ENCODE measurements around the gene MAN2B2. TPM values are rescaled to one million over a fixed set of nuclear protein-coding genes. Genes with fewer than 3 reads are reported as not detected.
A peak's percentile ranks its signal among the peaks of the same experiment; 100 is the strongest.

Gene MAN2B2
- total RNA-seq, 1 experiment from 2014 or later, result 27.8 TPM

GRCh38 chr4:6581566-6582121, 6.7 kb downstream of the MAN2B2 start:
- Histone ChIP-seq H3K9me2 (ENCODE audit: insufficient read depth) (no peaks in the 10 kb centered on the region), H3K27me3 (ENCODE audit: insufficient read depth, low read depth) (no peaks in the 10 kb centered on the region), H3K4me2 (no peak overlapping the region), H3K4me1 (replicated peaks; ENCODE audit: insufficient read depth) (no peaks in the 10 kb centered on the region), H3F3A (ENCODE audit: insufficient read depth, low read depth) (no peaks in the 10 kb centered on the region), H2AFZ (no peak overlapping the region), H3K9me3 (ENCODE audit: insufficient read depth, low read depth) (no peaks in the 10 kb centered on the region), H3K4me3 (no peak overlapping the region), H3K27ac (no peak overlapping the region), H4K20me1 (ENCODE audit: insufficient read depth) (no peaks in the 10 kb centered on the region), H3K79me2 (ENCODE audit: low read depth) (no peaks in the 10 kb centered on the region), H3K36me3 (ENCODE audit: low read depth) (no peaks in the 10 kb centered on the region)
- intact Hi-C loops (cut with micrococcal nuclease; ENCODE audit: unreplicated experiment), result no loop called here
- TF ChIP-seq, protein P1, sequence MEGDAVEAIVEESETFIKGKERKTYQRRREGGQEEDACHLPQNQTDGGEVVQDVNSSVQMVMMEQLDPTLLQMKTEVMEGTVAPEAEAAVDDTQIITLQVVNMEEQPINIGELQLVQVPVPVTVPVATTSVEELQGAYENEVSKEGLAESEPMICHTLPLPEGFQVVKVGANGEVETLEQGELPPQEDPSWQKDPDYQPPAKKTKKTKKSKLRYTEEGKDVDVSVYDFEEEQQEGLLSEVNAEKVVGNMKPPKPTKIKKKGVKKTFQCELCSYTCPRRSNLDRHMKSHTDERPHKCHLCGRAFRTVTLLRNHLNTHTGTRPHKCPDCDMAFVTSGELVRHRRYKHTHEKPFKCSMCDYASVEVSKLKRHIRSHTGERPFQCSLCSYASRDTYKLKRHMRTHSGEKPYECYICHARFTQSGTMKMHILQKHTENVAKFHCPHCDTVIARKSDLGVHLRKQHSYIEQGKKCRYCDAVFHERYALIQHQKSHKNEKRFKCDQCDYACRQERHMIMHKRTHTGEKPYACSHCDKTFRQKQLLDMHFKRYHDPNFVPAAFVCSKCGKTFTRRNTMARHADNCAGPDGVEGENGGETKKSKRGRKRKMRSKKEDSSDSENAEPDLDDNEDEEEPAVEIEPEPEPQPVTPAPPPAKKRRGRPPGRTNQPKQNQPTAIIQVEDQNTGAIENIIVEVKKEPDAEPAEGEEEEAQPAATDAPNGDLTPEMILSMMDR (conservative IDR thresholded peaks at IDR 0.05), result no peak
- TF ChIP-seq EZH2 (IDR thresholded peaks at IDR 0.05; ENCODE audit: low read depth), result no peak
- CTCF ChIA-PET, result no interaction called here
- POLR2A ChIA-PET (ENCODE audit: unreplicated experiment), result interaction anchor here (0.6 kb wide), 1 partner anchor 83 kb away, joined by 3 read pairs; no protein-coding TSS in a partner anchor
- no peak for DNase-seq
- no TSS peak for BruUV-seq (replicated peaks)

DNA sequence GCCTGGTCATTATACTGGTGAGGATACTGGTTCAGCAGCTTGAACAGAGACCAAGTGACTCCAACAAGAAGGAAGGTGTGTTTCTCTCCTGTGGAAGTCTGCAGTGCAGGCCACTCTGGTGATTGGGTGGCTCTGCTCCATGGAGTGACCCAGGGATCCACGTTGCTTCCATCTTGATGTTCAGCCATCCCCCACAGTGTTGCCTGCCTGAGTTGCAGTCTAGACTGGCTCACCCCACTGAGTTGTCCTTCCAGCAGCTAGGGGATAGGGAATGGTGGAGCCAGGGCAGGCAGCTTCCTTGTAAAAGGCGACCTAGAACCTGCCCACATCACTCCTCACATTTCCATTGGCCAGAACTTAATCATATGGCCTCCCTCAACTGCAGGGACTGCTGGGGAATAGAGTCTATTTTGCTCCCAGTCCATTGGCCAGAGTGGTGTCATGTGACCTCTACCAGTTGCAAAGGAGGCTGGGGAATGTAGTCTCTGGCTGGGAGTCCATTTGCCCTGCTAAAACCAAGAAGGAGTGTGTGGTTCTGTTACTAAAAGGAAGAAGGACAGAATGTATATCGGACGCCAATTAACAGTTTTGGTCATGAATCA, 8.0 kb downstream of the MAN2B2 start:
- CTCF ChIA-PET, result no interaction called here
- H3K79me2 ChIP-seq (ENCODE audit: low read depth), result no peaks in the 10 kb centered on the region
- no peaks in the 10 kb centered on the region for H3K9me3 ChIP-seq (ENCODE audit: insufficient read depth, low read depth)
- H3K36me3 ChIP-seq (ENCODE audit: low read depth), result no peaks in the 10 kb centered on the region
- H3K27me3 ChIP-seq (ENCODE audit: insufficient read depth, low read depth), result no peaks in the 10 kb centered on the region
- H3K9me2 ChIP-seq (ENCODE audit: insufficient read depth), result no peaks in the 10 kb centered on the region
- BruUV-seq (replicated peaks), result no TSS peak
- POLR2A ChIA-PET (ENCODE audit: unreplicated experiment), result no interaction called here
- no peaks in the 10 kb centered on the region for H4K20me1 ChIP-seq (ENCODE audit: insufficient read depth)
- H3K4me2 ChIP-seq, result peak overlapping the region; percentile 32
- TF ChIP-seq, protein P1 (conservative IDR thresholded peaks at IDR 0.05), result no peak
- TF ChIP-seq EZH2 (IDR thresholded peaks at IDR 0.05; ENCODE audit: low read depth), result no peak
- H3F3A ChIP-seq (ENCODE audit: insufficient read depth, low read depth), result no peaks in the 10 kb centered on the region
- H2AFZ ChIP-seq, result no peak overlapping the region
- H3K4me3 ChIP-seq, result no peak overlapping the region; the same call in 1 of the 2 replicates
- no peak overlapping the region for H3K27ac ChIP-seq
- no peaks in the 10 kb centered on the region for H3K4me1 ChIP-seq (replicated peaks; ENCODE audit: insufficient read depth)
- peak in 1 of 2 experiments; percentile 68 for DNase-seq
- intact Hi-C loops (cut with micrococcal nuclease; ENCODE audit: unreplicated experiment), result no loop called here

DNA sequence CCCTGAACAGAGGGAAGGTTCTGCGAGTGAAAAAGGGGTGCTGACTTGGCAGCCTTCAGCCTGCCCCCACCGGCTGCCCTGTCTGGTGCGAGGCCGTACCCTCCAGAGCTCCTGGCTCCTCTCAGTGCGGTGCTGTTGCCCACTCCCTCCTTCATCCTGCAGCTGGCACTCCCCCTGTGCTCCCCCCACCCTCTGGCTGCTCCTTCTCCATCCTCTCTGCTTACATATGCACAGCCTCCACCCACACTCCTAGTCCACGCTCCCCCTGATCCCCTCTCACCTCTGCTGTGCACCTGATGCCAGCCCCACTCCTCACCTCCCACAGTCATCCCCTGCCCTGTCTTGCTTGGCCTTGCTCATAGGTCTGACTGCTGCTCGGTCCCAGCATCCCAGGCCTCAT, 9.9 kb downstream of the MAN2B2 start:
- Histone ChIP-seq H3K79me2 (ENCODE audit: low read depth) (no peaks in the 10 kb centered on the region), H3K4me2 (no peak overlapping the region), H3K27me3 (ENCODE audit: insufficient read depth, low read depth) (no peaks in the 10 kb centered on the region), H3K36me3 (ENCODE audit: low read depth) (no peaks in the 10 kb centered on the region), H3K9me2 (ENCODE audit: insufficient read depth) (no peaks in the 10 kb centered on the region), H3K27ac (no peak overlapping the region), H3K4me3 (no peak overlapping the region), H4K20me1 (ENCODE audit: insufficient read depth) (no peaks in the 10 kb centered on the region), H3K4me1 (replicated peaks; ENCODE audit: insufficient read depth) (no peaks in the 10 kb centered on the region), H3K9me3 (ENCODE audit: insufficient read depth, low read depth) (no peaks in the 10 kb centered on the region), H3F3A (ENCODE audit: insufficient read depth, low read depth) (no peaks in the 10 kb centered on the region), H2AFZ (no peak overlapping the region)
- CTCF ChIA-PET, result no interaction called here
- BruUV-seq (replicated peaks), result no TSS peak
- intact Hi-C loops (cut with micrococcal nuclease; ENCODE audit: unreplicated experiment), result no loop called here
- no peak for DNase-seq
- TF ChIP-seq, protein P1 (conservative IDR thresholded peaks at IDR 0.05), result no peak
- no peak for TF ChIP-seq EZH2 (IDR thresholded peaks at IDR 0.05; ENCODE audit: low read depth)
- POLR2A ChIA-PET (ENCODE audit: unreplicated experiment), result no interaction called here

Data from PC-9 (cell line).